Stimulated activated CD8-positive, alpha-beta memory T cell treated with anti-CD3 and anti-CD28 coated beads, Interleukin-15, amount 100 ng/mL, for 48 hours (primary cell): ENCODE data around the gene TRAP1.
A peak's percentile ranks its signal among the peaks of the same experiment; 100 is the strongest.

Source experiments
- DNase-seq, 2 donors: peaks; one replicate each; pipeline ENCODE4 v3.0.0-alpha.2; 2020; ENCODE audit warnings: low read depth in 2 of 2

The TRAP1 gene

DNA sequence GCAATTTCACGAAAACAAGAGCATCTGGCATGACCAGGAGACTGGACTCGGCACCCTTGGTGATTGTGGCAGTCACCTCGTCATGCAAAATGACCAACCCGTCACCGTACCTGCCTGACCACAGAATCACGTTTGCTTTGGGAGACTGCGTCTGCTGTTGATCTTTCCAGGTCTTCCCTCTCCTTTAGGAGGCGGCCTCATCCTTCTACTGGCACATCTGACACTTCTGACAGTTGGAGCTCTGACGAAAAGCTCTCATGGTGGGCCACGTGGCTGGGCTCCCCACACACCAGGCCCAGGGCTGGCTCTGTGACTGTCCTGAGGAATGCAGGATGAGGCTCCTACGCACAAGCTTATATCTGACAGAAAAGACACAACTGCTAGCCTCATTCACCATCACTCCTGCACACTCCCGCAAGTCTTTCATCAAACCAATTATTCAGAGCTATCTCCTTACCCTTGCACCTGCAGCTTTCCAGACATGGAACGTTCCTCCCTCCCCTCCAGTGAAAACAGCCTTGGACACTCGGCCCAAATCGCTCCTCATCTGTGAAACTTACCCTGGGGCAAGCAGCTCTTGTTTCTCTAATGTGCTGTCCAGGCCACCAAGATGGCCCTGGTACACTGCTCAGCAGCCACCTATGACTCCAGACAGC lies 3.6 kb downstream of the TRAP1 start:
- no peak for DNase-seq

GRCh38 chr16:3712861-3713372 lies 4.4 kb downstream of the TRAP1 start:
- DNase-seq: no peak

DNA sequence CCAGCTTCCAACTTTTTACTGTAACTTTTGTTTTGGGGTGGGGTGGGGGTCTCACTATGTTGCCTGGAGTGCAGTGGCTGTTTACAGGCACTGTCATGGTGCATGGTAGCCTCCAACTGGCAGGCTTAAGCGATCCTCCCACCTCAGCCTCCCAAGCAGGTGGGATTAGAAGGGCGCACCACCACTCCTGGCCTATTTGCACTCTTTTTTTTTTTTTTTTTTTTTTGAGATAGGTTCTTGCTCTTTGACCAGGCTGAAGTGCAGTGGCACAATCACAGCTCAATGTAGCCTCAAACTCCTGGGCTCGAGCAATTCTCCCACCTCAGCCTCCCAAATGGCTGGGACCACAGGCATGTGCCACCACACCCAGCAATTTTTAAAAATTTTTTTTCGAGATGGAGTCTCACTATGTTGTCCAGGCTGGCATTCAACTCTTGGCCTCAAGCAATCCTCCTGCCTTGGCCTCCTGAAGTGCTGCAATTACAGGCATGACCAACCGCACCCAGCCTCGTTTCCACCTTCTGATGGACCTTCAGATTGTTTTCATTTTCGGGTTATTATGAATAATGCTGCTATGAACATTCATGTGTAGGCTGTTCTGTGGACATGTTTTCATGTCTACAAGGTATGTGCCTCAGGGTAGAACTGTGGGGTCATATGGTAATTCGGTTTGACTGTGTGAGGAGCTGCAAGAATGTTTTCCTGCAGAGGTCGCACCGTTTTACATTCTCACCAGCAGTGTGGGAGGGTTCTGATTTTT lies 10.9 kb downstream of the TRAP1 start:
- DNase-seq: no peak

GRCh38 chr16:3702082-3702481 lies 15.2 kb downstream of the TRAP1 start:
- no peak for DNase-seq

GRCh38 chr16:3701531-3701930 lies 15.8 kb downstream of the TRAP1 start:
- DNase-seq: no peak

DNA sequence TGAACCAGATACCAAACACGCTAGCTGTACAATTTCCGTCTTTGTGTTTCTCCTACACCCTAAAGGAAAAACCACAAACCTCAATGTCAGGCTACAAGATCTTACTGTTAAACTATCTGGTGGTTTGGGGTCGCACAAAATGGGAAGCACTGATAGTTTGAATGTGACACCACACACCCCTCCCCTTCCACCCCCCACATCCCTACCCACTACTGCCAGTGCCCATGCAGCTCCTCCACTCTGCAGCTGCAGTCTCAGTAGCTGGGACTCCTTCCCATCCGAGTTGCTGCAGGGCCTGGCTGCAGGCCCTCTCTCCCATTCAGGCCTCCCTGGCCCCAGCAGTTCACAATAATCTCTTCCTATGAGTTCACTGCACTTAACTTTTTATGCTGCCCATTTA lies 18.4 kb downstream of the TRAP1 start:
- no peak for DNase-seq

- no peak for DNase-seq
Measured at GRCh38 chr16:3696425-3697218, 20.7 kb downstream of the TRAP1 start.

- no peak for DNase-seq
Measured at GRCh38 chr16:3695610-3696369, 21.5 kb downstream of the TRAP1 start.

GRCh38 chr16:3694051-3694450 lies 23.3 kb downstream of the TRAP1 start:
- DNase-seq: no peak

- DNase-seq: no peak
Measured at GRCh38 chr16:3691761-3692160, 25.6 kb downstream of the TRAP1 start.

GRCh38 chr16:3690980-3691720 lies 26.2 kb downstream of the TRAP1 start:
- DNase-seq: no peak

GRCh38 chr16:3690470-3690928 lies 26.8 kb downstream of the TRAP1 start:
- DNase-seq: peak; percentile 64 to 74

DNA sequence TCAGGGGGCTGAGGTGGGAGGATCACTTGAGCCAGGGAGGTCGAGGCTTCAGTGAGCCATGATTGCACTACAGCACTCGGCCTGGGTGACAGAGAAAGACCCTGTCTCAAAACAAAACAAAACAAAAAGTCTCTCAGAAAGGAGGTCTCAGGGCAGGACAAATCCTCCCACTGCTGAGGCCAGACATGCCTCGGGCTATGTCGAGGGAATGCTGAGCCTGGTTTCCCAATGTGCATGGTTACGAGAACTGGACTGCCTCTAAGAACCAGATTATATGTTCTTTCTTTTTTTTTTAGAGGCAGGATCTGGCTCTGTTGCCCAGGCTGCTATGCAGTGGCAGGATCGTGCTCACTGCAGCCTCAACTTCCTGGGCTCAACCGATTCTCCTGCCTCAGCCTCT lies 27.6 kb downstream of the TRAP1 start:
- DNase-seq: no peak

- no peak for DNase-seq
Measured at GRCh38 chr16:3687792-3688191, 29.5 kb downstream of the TRAP1 start.

- DNase-seq: no peak
Measured at GRCh38 chr16:3687021-3687420, 30.3 kb downstream of the TRAP1 start.

DNA sequence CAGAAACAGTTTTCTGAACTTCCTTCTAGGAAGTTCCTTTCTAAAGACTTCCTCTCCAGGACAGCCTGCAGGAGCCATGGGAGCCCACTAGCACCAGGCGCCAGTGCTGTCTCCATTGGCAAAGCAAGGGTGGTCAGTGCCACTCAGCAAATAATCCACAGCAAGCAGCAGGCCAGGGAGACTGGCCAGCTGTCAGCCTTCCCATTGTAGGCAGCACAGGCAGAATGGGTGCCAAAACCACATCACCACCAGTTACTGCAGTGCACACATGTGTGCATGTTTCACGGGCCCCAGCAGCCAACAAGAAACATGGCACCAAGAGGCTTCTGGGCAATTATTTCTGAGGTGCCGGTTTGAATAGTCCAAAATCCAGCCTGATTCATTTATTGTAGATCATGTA lies 36.1 kb downstream of the TRAP1 start:
- DNase-seq: no peak

DNA sequence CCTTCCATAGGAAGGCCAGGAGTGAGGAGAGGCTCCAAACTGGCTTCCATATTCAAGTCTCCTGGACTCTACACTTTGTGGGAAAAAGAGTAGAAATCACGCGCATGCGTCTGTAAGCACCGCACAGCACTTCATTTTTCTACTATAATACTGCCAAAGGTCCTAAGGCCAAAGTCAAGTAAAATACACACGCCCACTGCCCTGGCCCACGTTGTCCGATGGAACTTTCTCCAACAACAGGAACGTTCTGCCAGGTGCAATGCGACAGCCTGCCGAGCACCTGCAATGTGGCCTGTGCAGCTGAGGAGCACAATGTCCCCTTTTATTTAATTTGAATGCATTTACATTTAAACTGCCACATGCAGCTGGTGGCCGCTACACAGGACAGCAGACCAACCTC lies 39.3 kb downstream of the TRAP1 start:
- no peak for DNase-seq

DNA sequence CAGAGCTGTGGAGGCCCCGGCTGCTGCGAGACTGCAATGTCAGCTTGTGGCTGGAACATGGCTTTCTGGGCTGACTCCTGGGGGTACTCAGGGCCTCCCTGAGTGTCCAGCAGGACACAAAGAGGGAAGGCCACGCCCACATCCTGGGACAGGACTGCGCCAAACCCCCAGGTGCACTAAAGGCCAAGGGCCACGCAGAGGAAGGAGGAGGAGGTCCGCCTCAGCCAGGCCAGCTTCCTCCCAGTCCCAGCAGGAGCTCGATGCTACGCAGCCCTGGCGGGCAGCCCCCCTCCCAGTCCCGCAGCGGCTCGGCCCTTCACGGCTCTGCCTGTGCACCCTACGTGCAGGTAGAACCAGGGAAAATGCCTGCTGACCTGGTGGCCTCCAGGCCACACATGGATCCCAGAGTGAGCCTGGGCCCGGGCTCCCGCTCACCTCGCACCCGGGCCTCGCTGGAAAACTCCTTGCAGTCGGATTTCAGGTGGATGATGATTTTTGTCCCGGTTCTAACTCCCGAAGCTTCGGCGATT lies 41.7 kb downstream of the TRAP1 start:
- DNase-seq: no peak

GRCh38 chr16:3674513-3675295 lies 42.6 kb downstream of the TRAP1 start:
- DNase-seq: no peak
